Peyer's patch (tissue), 4 donors: Measurements from ENCODE around the gene NCKAP5.

Experiments used
- CTCF ChIP-seq, 6 experiments: fragments of 450-650 bp in 4 of 6; fragments of 200-600 bp in 2 of 6; sonication (generic) in 1 of 6; IDR thresholded peaks; one replicate each; pipeline ENCODE4 v1.5.1; 2017 to 2019; ENCODE audit warnings: antibody characterized with exemption in 6 of 6, mild to moderate bottlenecking in 3 of 6, moderate library complexity in 1 of 6
- POLR2A ChIP-seq, 2 donors: fragments of 450-650 bp; IDR thresholded peaks; one replicate each; pipeline ENCODE4 v1.5.1; 2017; ENCODE audit warnings: antibody characterized with exemption in 2 of 2, mild to moderate bottlenecking in 2 of 2, moderate library complexity in 2 of 2

DNA sequence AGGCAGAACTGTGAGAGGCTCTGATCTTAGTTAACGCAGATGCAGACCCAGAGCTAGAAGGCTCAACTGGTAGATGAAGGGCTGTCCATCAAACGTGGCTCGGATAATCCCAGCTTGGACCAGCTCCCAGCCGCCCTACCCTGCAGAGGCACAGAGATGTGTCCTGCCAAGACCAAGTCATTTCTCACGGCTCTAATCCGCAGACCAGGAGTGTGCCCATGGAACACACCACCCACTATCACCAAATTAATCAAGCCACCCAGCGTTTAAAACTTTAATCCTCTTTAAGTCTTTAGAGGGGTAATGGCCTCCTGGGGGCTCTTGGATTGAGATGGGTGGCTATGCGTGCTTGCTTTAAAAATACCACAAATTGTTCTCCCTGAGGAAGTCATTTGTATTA lies 915.8 kb downstream of the NCKAP5 start:
- TF ChIP-seq CTCF (IDR thresholded peaks at IDR 0.05) (no peak), POLR2A (IDR thresholded peaks at IDR 0.05) (no peak)
